Parathyroid adenoma (tissue), 2 donors: ENCODE results near the gene GAMT.

Experiments used
- H2AFZ ChIP-seq: fragments of 300-600 bp; sonication (generic); one replicate; pipeline ENCODE4 v1.7.0; 2017; ENCODE audit warnings: antibody characterized with exemption, mild to moderate bottlenecking
- H3K27ac ChIP-seq: fragments of 300-600 bp; sonication (generic); one replicate; pipeline ENCODE4 v1.7.0; 2017
- H3K27me3 ChIP-seq: fragments of 300-600 bp; sonication (generic); one replicate; pipeline ENCODE4 v1.7.0; 2017; ENCODE audit warnings: low read length; ENCODE audit not compliant: control insufficient read depth, insufficient read depth
- H3K36me3 ChIP-seq: fragments of 300-600 bp; sonication (generic); one replicate; pipeline ENCODE4 v1.7.0; 2017; ENCODE audit warnings: low read length; ENCODE audit not compliant: control insufficient read depth, insufficient read depth
- H3K4me1 ChIP-seq: fragments of 300-600 bp; sonication (generic); one replicate; pipeline ENCODE4 v1.7.0; 2017; ENCODE audit warnings: control low read depth
- H3K4me2 ChIP-seq: fragments of 300-600 bp; sonication (generic); one replicate; pipeline ENCODE4 v1.7.0; 2017; ENCODE audit warnings: low read length
- H3K4me3 ChIP-seq: fragments of 300-600 bp; sonication (generic); one replicate; pipeline ENCODE4 v1.7.0; 2017; ENCODE audit warnings: low read depth, low read length
- H3K79me2 ChIP-seq: fragments of 300-600 bp; sonication (generic); one replicate; pipeline ENCODE4 v1.7.0; 2017; ENCODE audit warnings: control low read depth
- H3K9ac ChIP-seq: fragments of 300-600 bp; sonication (generic); one replicate; pipeline ENCODE4 v1.7.0; 2017; ENCODE audit warnings: mild to moderate bottlenecking
- H3K9me3 ChIP-seq: fragments of 300-600 bp; sonication (generic); one replicate; pipeline ENCODE4 v1.7.0; 2017; ENCODE audit warnings: low read length; ENCODE audit not compliant: control insufficient read depth
- CTCF ChIP-seq: fragments of 300-600 bp; sonication (generic); IDR thresholded peaks from one replicate; pipeline ENCODE4 v1.7.0; 2017; ENCODE audit warnings: antibody characterized with exemption, mild to moderate bottlenecking
- donor health status: primary hyperparathyroidism.

Gene GAMT

GRCh38 chr19:1389033-1389940, 12.1 kb downstream of the GAMT start:
- no peak overlapping the region for H2AFZ ChIP-seq
- no peaks in the 10 kb centered on the region for H3K36me3 ChIP-seq
- TF ChIP-seq CTCF = no peak
- no peak overlapping the region for H3K4me2 ChIP-seq
- H3K27me3 ChIP-seq = no peaks in the 10 kb centered on the region
- H3K79me2 ChIP-seq = peaks cover 18% of the 10 kb centered on the region
- H3K9me3 ChIP-seq = no peaks in the 10 kb centered on the region
- peaks cover 4% of the 10 kb centered on the region for H3K4me1 ChIP-seq
- H3K9ac ChIP-seq = no peak overlapping the region
- H3K27ac ChIP-seq = no peak overlapping the region
- no peak overlapping the region for H3K4me3 ChIP-seq

GRCh38 chr19:1388637-1389026, 12.7 kb downstream of the GAMT start:
- Histone ChIP-seq H3K4me2 (no peak overlapping the region), H3K4me3 (no peak overlapping the region), H3K36me3 (no peaks in the 10 kb centered on the region), H3K9me3 (no peaks in the 10 kb centered on the region), H3K27me3 (no peaks in the 10 kb centered on the region), H3K27ac (no peak overlapping the region), H3K9ac (no peak overlapping the region), H3K4me1 (peaks cover 4% of the 10 kb centered on the region), H2AFZ (no peak overlapping the region), H3K79me2 (peaks cover 22% of the 10 kb centered on the region)
- no peak for TF ChIP-seq CTCF

GRCh38 chr19:1387684-1388636, 13.4 kb downstream of the GAMT start:
- Histone ChIP-seq H3K79me2 (peaks cover 22% of the 10 kb centered on the region), H3K9ac (no peak overlapping the region), H3K27me3 (no peaks in the 10 kb centered on the region), H3K4me2 (no peak overlapping the region), H3K27ac (no peak overlapping the region), H2AFZ (no peak overlapping the region), H3K4me1 (peaks cover 4% of the 10 kb centered on the region), H3K4me3 (no peak overlapping the region), H3K36me3 (no peaks in the 10 kb centered on the region), H3K9me3 (no peaks in the 10 kb centered on the region)
- TF ChIP-seq CTCF = no peak

GRCh38 chr19:1386945-1387683, 14.2 kb downstream of the GAMT start:
- no peak for TF ChIP-seq CTCF
- no peaks in the 10 kb centered on the region for H3K9me3 ChIP-seq
- peaks cover 4% of the 10 kb centered on the region for H3K4me1 ChIP-seq
- H3K4me2 ChIP-seq = no peak overlapping the region
- H3K4me3 ChIP-seq = no peak overlapping the region
- no peak overlapping the region for H2AFZ ChIP-seq
- H3K9ac ChIP-seq = no peak overlapping the region
- H3K79me2 ChIP-seq = peaks cover 22% of the 10 kb centered on the region
- H3K36me3 ChIP-seq = no peaks in the 10 kb centered on the region
- no peak overlapping the region for H3K27ac ChIP-seq
- no peaks in the 10 kb centered on the region for H3K27me3 ChIP-seq
